Chondrocyte (in vitro differentiated cells): ENCODE results near the gene GRAMD4. TPM values are rescaled to one million over a fixed set of nuclear protein-coding genes. Genes with fewer than 3 reads are reported as not detected.

Experiments
- DNase-seq: peaks from one replicate; pipeline ENCODE4 v3.0.0; 2021; ENCODE audit warnings: mixed read lengths, low spot score
- H3K27ac Mint-ChIP-seq: one replicate; pipeline ENCODE4 v1.8.0; 2021; ENCODE audit warnings: mild to moderate bottlenecking, moderate library complexity, mixed read lengths; ENCODE audit not compliant: unreplicated experiment
- H3K27me3 Mint-ChIP-seq: 2 replicates; pipeline ENCODE4 v1.8.0; 2021; ENCODE audit warnings: low read depth, mixed read lengths
- H3K36me3 Mint-ChIP-seq: 2 replicates; pipeline ENCODE4 v1.8.0; 2021; ENCODE audit warnings: low read depth, mixed read lengths
- H3K4me1 Mint-ChIP-seq: 2 replicates; pipeline ENCODE4 v1.8.0; 2021; ENCODE audit warnings: low read depth, mild to moderate bottlenecking, mixed read lengths
- H3K4me3 Mint-ChIP-seq: one replicate; pipeline ENCODE4 v1.8.0; 2021; ENCODE audit warnings: mild to moderate bottlenecking, moderate library complexity, mixed read lengths; ENCODE audit not compliant: unreplicated experiment
- H3K9me3 Mint-ChIP-seq: 2 replicates; pipeline ENCODE4 v1.8.0; 2021; ENCODE audit warnings: low read depth, mixed read lengths
- total RNA-seq: library from RNA; stranded (reverse); gene quantifications from 3 replicates; pipeline ENCODE4 v1.2.1, GENCODE V29; 2021
- TF ChIP-seq, protein P1 (sequence below): fragments of 200-600 bp; sonication (generic); IDR thresholded peaks from 2 replicates; pipeline ENCODE4 v1.5.0; 2021; ENCODE audit warnings: antibody characterized with exemption, mild to moderate bottlenecking, moderate library complexity

Gene GRAMD4
- total RNA-seq, 1 donor from 2014 or later, result 31.7 TPM

DNA sequence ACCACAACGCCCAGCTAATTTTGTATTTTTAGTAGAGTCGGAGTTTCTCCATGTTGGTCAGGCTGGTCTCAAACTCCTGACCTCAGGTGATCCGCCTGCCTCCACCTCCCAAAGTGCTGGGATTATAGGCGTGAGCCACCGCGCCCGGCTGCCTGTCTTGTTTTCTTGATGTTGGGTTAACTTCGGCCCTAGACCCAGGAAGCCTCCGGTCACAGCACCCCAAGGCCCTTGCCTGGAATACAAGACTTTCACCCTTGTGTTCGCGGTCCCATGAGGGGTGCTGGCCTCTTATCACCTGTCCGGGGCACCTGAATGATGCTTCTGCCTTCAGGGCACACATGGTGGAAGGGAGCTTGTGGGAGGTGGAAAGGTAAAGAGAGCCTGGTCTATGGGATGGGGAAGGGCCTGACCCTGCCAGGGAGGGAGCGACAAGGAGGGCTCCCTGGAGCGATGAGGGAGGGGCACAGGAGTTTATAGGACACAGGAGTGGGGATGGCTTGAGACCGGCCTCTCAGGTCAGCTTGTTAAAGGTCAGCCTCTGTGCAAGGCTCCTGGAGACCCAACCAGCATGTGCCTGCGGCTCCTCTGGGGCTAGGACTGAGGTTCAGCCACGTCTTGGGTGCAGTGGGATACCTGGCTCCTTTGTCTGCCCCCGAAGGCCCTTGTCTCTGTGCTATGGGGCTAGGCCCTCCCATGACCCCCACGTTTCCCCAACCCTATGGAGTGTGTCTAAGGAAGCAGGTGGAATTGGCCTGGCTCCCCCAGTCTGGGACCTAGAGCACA is 34.7 kb upstream of the GRAMD4 start:
- Mint-ChIP-seq H3K27ac (no peak overlapping the region), H3K27me3 (no peaks in the 10 kb centered on the region), H3K36me3 (no peaks in the 10 kb centered on the region), H3K4me1 (peaks cover 22% of the 10 kb centered on the region), H3K4me3 (no peak overlapping the region), H3K9me3 (no peaks in the 10 kb centered on the region)
- TF ChIP-seq, protein P1, sequence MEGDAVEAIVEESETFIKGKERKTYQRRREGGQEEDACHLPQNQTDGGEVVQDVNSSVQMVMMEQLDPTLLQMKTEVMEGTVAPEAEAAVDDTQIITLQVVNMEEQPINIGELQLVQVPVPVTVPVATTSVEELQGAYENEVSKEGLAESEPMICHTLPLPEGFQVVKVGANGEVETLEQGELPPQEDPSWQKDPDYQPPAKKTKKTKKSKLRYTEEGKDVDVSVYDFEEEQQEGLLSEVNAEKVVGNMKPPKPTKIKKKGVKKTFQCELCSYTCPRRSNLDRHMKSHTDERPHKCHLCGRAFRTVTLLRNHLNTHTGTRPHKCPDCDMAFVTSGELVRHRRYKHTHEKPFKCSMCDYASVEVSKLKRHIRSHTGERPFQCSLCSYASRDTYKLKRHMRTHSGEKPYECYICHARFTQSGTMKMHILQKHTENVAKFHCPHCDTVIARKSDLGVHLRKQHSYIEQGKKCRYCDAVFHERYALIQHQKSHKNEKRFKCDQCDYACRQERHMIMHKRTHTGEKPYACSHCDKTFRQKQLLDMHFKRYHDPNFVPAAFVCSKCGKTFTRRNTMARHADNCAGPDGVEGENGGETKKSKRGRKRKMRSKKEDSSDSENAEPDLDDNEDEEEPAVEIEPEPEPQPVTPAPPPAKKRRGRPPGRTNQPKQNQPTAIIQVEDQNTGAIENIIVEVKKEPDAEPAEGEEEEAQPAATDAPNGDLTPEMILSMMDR, result no peak
- DNase-seq, result no peak

DNA sequence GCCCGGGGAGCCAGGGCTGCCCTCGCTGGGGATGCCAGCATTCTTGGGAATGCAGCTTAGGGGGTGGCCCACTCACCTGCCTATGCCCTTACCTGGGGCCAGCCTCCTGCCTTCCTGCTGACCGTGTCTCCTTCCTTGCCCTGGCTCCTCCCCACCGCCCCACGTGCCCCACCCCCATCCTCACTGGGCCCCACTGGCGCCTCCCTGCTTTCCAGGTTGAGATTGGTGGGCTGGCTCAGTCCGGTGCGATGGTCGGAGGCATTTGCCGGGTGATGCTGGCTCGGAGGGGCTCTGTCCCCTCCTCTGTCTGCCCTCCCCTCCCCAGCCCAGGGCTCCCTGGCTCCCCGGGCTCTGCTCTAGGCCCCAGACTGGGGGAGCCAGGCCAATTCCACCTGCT is 34.1 kb upstream of the GRAMD4 start:
- Mint-ChIP-seq H3K9me3 (no peaks in the 10 kb centered on the region), H3K4me1 (peaks cover 26% of the 10 kb centered on the region), H3K36me3 (no peaks in the 10 kb centered on the region), H3K27ac (no peak overlapping the region), H3K4me3 (no peak overlapping the region), H3K27me3 (no peaks in the 10 kb centered on the region)
- no peak for DNase-seq
- TF ChIP-seq, protein P1, result no peak

DNA sequence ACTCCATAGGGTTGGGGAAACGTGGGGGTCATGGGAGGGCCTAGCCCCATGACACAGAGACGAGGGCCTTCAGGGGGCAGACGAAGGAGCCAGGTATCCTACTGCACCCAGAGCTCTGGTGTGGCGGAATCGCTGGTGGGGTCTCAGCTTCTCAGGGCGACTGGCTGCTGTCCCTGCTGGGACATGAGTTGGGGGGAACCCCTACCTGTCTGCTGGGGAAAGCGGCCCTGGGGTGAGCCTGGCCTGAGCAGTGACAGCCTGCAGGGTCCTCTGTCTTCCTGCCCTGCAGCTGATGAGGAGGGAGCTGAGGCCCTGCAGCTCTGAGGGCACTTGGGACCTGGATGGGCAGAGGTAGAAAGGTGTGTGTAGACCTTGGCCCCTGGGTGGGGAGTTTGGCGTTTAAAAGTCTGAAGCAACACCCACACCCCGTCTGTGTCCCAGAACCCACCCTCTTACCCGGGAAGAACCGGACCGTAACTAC is 33.6 kb upstream of the GRAMD4 start:
- Mint-ChIP-seq H3K36me3 (no peaks in the 10 kb centered on the region), H3K27me3 (no peaks in the 10 kb centered on the region), H3K4me1 (peaks cover 28% of the 10 kb centered on the region), H3K4me3 (no peak overlapping the region), H3K9me3 (no peaks in the 10 kb centered on the region), H3K27ac (no peak overlapping the region)
- peak; percentile 78 for DNase-seq
- TF ChIP-seq, protein P1, result no peak

DNA sequence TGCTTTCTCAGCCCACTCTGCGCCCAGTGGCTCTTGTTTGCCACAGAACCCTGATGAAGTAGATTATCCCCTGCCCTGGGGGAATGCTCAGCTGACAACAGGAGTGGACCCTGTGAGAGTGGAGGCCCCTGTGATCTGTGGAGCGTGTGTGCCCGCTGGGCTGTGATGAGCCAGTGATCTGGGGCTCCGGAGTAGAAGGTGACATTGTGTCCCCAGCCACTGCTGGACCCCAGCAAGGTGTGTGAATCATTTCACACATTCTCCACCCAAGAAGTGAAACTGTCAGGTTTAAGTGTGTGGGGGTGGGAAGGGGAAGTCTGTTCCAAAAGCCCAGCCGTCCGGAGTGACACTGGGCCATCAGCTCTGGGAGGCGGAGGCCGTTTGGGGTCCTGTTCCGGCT is 33.1 kb upstream of the GRAMD4 start:
- Mint-ChIP-seq H3K4me1 (peaks cover 32% of the 10 kb centered on the region), H3K36me3 (no peaks in the 10 kb centered on the region), H3K27me3 (no peaks in the 10 kb centered on the region), H3K9me3 (no peaks in the 10 kb centered on the region), H3K27ac (no peak overlapping the region), H3K4me3 (no peak overlapping the region)
- DNase-seq, result no peak
- TF ChIP-seq, protein P1, result no peak

DNA sequence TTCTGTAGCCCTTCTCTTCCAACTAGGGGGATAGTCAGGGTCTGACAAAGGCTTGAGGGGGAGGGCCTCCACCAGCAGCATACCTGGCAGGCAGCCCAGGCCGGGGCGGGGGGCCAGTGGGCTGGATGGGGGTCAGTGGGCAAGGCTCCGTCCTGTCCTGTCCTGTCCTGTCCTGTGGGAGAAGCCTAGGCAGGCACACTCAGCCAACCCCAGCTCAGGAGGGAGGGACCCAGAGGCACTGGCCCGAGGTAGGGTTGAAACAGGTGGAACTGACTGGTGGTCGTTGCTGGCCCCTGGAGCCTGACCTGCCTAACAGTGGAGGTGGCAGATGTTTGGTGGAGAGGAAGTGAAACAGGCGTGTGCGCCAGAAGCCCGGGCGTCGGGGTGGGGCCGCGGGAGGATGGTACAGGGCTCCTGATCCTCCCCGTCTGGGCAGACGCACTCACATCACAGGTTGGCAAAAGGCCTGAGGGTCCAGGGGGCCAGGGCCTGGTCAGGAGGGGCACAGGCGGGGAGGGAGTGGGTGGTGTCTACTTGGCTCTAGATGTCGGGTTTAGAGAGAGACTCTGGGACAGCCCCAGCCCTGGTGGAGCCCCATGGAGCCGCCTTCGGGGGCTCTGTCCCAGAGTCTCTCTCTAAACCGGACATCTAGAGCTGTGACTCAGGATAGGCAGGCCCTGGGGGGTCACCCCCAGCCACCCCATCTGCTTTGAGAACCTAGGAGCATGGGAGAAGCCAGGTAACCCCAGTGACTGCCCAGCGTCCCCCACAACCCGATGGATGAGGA is 32.5 kb upstream of the GRAMD4 start:
- H3K9me3 Mint-ChIP-seq, result no peaks in the 10 kb centered on the region
- TF ChIP-seq, protein P1, result no peak
- H3K36me3 Mint-ChIP-seq, result no peaks in the 10 kb centered on the region
- peaks cover 38% of the 10 kb centered on the region for H3K4me1 Mint-ChIP-seq
- H3K4me3 Mint-ChIP-seq, result no peak overlapping the region
- DNase-seq, result peak; percentile 76
- no peak overlapping the region for H3K27ac Mint-ChIP-seq
- H3K27me3 Mint-ChIP-seq, result no peaks in the 10 kb centered on the region
